Lower lobe of right lung (tissue), 2 donors: ENCODE data around the gene IL1RAPL1. TPM values are rescaled to one million over a fixed set of nuclear protein-coding genes. Genes with fewer than 3 reads are reported as not detected.

Experiments
- ATAC-seq, 2 donors: fragments of 200-7000 bp; cut with Tn5 transposase; one replicate each; pipeline ENCODE4 v1.9.1; 2020 to 2022; ENCODE audit warnings: mild to moderate bottlenecking in 2 of 2, moderate library complexity in 2 of 2
- DNase-seq: peaks from one replicate; pipeline ENCODE4 v3.0.0-alpha.2; 2020
- H3K27ac ChIP-seq: fragments of 200-600 bp; one replicate; pipeline ENCODE4 v1.8.0; 2022
- H3K27me3 ChIP-seq: fragments of 200-600 bp; one replicate; pipeline ENCODE4 v1.8.0; 2022; ENCODE audit warnings: low read depth
- H3K36me3 ChIP-seq: fragments of 200-600 bp; one replicate; pipeline ENCODE4 v1.8.0; 2022; ENCODE audit warnings: mild to moderate bottlenecking
- H3K4me1 ChIP-seq: fragments of 200-600 bp; one replicate; pipeline ENCODE4 v1.8.0; 2022
- H3K4me3 ChIP-seq: fragments of 200-600 bp; one replicate; pipeline ENCODE4 v1.8.0; 2022; ENCODE audit warnings: mild to moderate bottlenecking
- H3K9me3 ChIP-seq: fragments of 200-600 bp; one replicate; pipeline ENCODE4 v1.8.0; 2022
- intact Hi-C: fragments of 100-400 bp; cut with DNase I; formaldehyde crosslinking; loops from one replicate; pipeline ENCODE4 v1.11.0; 2022
- total RNA-seq: library from RNA; stranded (reverse); fragmentation: NEBNext Ultra II Directional; extraction: Animal tissue kit (Norgen Biotek cat#: 25700); gene quantifications from one replicate; pipeline ENCODE4 v1.2.1, GENCODE V29; 2021
- TF ChIP-seq, protein P1 (sequence below): fragments of 200-600 bp; IDR thresholded peaks from one replicate; pipeline ENCODE4 v1.8.0; 2022; ENCODE audit warnings: antibody characterized with exemption, mild to moderate bottlenecking
- donor health status: DM: no; HTN: yes; CAD: no; lungs with severe emphysema.

The IL1RAPL1 gene
- total RNA-seq, 1 donor from 2014 or later, result not detected

GRCh38 chrX:28717864-28718263, 130.6 kb downstream of the IL1RAPL1 start:
- H3K9me3 ChIP-seq, result no peaks in the 10 kb centered on the region
- H3K4me3 ChIP-seq, result no peak overlapping the region
- TF ChIP-seq, protein P1, sequence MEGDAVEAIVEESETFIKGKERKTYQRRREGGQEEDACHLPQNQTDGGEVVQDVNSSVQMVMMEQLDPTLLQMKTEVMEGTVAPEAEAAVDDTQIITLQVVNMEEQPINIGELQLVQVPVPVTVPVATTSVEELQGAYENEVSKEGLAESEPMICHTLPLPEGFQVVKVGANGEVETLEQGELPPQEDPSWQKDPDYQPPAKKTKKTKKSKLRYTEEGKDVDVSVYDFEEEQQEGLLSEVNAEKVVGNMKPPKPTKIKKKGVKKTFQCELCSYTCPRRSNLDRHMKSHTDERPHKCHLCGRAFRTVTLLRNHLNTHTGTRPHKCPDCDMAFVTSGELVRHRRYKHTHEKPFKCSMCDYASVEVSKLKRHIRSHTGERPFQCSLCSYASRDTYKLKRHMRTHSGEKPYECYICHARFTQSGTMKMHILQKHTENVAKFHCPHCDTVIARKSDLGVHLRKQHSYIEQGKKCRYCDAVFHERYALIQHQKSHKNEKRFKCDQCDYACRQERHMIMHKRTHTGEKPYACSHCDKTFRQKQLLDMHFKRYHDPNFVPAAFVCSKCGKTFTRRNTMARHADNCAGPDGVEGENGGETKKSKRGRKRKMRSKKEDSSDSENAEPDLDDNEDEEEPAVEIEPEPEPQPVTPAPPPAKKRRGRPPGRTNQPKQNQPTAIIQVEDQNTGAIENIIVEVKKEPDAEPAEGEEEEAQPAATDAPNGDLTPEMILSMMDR, result no peak
- no peak for ATAC-seq
- DNase-seq, result no peak
- H3K36me3 ChIP-seq, result no peaks in the 10 kb centered on the region
- no peaks in the 10 kb centered on the region for H3K4me1 ChIP-seq
- intact Hi-C loops, result no loop called here
- no peak overlapping the region for H3K27ac ChIP-seq
- H3K27me3 ChIP-seq, result no peaks in the 10 kb centered on the region

GRCh38 chrX:28718450-28718849, 131.2 kb downstream of the IL1RAPL1 start:
- H3K36me3 ChIP-seq, result no peaks in the 10 kb centered on the region
- no peak overlapping the region for H3K27ac ChIP-seq
- H3K9me3 ChIP-seq, result no peaks in the 10 kb centered on the region
- H3K27me3 ChIP-seq, result no peaks in the 10 kb centered on the region
- H3K4me3 ChIP-seq, result no peak overlapping the region
- intact Hi-C loops, result no loop called here
- TF ChIP-seq, protein P1, result no peak
- no peaks in the 10 kb centered on the region for H3K4me1 ChIP-seq
- DNase-seq (no peak), ATAC-seq (no peak)

DNA sequence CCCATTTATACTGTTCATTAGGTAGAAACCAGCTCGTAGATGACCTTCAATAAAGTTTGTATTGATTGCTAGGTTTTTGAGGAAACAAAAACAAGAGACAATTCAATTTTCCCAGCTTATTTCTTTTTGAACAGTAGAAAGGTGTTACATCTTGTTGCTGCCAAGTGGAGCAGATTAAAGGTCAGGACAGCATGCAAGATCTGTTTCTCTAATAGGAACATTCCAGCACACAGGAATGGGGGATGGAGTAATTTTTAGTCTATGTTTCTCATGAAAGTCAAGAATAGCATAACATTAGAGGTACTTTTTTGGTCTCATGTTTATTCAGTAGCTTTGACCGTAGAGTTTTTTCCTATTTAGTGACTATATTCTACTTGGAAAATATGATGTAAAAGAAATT, 132.4 kb downstream of the IL1RAPL1 start:
- Histone ChIP-seq H3K36me3 (no peaks in the 10 kb centered on the region), H3K27me3 (no peaks in the 10 kb centered on the region), H3K27ac (no peak overlapping the region), H3K9me3 (no peaks in the 10 kb centered on the region), H3K4me3 (no peak overlapping the region), H3K4me1 (no peaks in the 10 kb centered on the region)
- DNase-seq, result no peak
- intact Hi-C loops, result no loop called here
- no peak for ATAC-seq
- TF ChIP-seq, protein P1, result no peak

- no peak overlapping the region for H3K4me3 ChIP-seq
- TF ChIP-seq, protein P1, result no peak
- DNase-seq, result no peak
- no peaks in the 10 kb centered on the region for H3K36me3 ChIP-seq
- no peaks in the 10 kb centered on the region for H3K27me3 ChIP-seq
- H3K9me3 ChIP-seq, result no peaks in the 10 kb centered on the region
- H3K27ac ChIP-seq, result no peak overlapping the region
- no peaks in the 10 kb centered on the region for H3K4me1 ChIP-seq
- intact Hi-C loops, result no loop called here
- no peak for ATAC-seq
These were observed 165.1 kb downstream of the IL1RAPL1 start for GRCh38 chrX:28752330-28752729.

DNA sequence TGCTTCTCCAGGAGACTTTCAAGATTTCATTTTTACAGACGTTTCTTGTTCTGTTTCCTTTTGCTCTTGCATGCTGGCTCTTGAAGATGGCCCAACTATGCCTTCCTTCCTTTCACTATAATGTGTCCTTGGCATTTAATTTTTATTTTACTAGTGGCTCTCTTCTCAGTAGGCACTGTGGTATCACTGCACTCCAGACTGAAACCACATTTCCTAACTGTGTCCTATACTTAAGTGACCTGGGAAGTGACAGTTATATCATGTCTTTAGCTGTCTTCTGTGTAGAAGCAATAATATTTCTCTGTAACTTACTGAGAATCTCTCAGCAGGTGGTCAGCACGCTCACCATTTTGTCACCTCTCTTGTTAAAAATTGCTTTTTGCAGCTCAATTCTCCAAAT, 168.9 kb downstream of the IL1RAPL1 start:
- H3K27me3 ChIP-seq, result no peaks in the 10 kb centered on the region
- no peak overlapping the region for H3K4me3 ChIP-seq
- TF ChIP-seq, protein P1, result no peak
- H3K4me1 ChIP-seq, result no peaks in the 10 kb centered on the region
- DNase-seq, result no peak
- intact Hi-C loops, result no loop called here
- H3K9me3 ChIP-seq, result no peaks in the 10 kb centered on the region
- no peak overlapping the region for H3K27ac ChIP-seq
- no peak for ATAC-seq
- H3K36me3 ChIP-seq, result no peaks in the 10 kb centered on the region

DNA sequence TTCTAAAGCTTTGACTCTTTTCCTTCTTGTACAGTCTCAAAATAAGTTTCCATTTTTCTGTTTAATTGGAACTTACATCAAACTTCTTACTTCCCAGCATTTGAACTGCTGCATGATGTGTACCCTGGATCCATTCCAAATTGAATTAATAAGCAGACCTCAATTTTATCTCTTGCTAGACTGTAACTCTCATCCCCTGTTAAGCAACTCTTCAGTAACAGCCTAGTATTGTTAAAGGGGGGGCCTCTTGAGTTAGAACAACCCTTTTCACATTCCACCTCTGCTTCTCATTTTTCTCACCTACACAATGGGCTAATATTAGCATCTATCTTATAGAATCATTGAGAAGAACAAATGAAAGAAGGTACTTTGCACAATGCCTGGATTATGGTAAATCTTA, 169.4 kb downstream of the IL1RAPL1 start:
- Histone ChIP-seq H3K4me1 (no peaks in the 10 kb centered on the region), H3K36me3 (no peaks in the 10 kb centered on the region), H3K27me3 (no peaks in the 10 kb centered on the region), H3K9me3 (no peaks in the 10 kb centered on the region), H3K27ac (no peak overlapping the region), H3K4me3 (no peak overlapping the region)
- TF ChIP-seq, protein P1, result no peak
- DNase-seq (no peak), ATAC-seq (no peak)
- intact Hi-C loops, result no loop called here
